Stimulated activated naive B cell treated with anti-CD40 and anti-IgM and Interleukin-4, amounts not matched to agents 10 μg/mL and 1 μg/mL and 100 μg/mL, for 72 hours (primary cell): ENCODE measurements around the gene RUNX3.

Source experiments
- ATAC-seq, 2 donors: fragments of 150-1000 bp; cut with Tn5 transposase; replicated peaks; 2 replicates each; pipeline ENCODE4 v1.10.0; 2021; ENCODE audit warnings: moderate library complexity in 1 of 2
- DNase-seq: peaks from one replicate; pipeline ENCODE4 v3.0.0; 2021
- H3K27ac Mint-ChIP-seq: one replicate; pipeline ENCODE4 v1.8.0; 2022; ENCODE audit warnings: mild to moderate bottlenecking, mixed read lengths
- H3K27me3 Mint-ChIP-seq, 2 donors: one replicate each; pipeline ENCODE4 v1.8.0; 2022; ENCODE audit warnings: mixed read lengths in 2 of 2
- H3K36me3 Mint-ChIP-seq, 2 donors: one replicate each; pipeline ENCODE4 v1.8.0; 2022; ENCODE audit warnings: mixed read lengths in 2 of 2, mild to moderate bottlenecking in 1 of 2
- H3K4me1 Mint-ChIP-seq, 2 donors: one replicate each; pipeline ENCODE4 v1.8.0; 2022; ENCODE audit warnings: mixed read lengths in 2 of 2, mild to moderate bottlenecking in 1 of 2
- H3K4me3 Mint-ChIP-seq, 2 donors: one replicate each; pipeline ENCODE4 v1.8.0; 2022; ENCODE audit warnings: mild to moderate bottlenecking in 2 of 2, mixed read lengths in 2 of 2, moderate library complexity in 1 of 2
- H3K9me3 Mint-ChIP-seq, 2 donors: one replicate each; pipeline ENCODE4 v1.8.0; 2022; ENCODE audit warnings: mixed read lengths in 2 of 2, mild to moderate bottlenecking in 1 of 2

The RUNX3 gene

GRCh38 chr1:24868016-24868875 is 61.8 kb downstream of the RUNX3 start:
- H3K4me3 Mint-ChIP-seq = no peak overlapping the region
- H3K27me3 Mint-ChIP-seq = peaks cover 31 to 38% of the 10 kb centered on the region in 2 donors
- peaks cover 24 to 43% of the 10 kb centered on the region in 2 donors for H3K4me1 Mint-ChIP-seq

GRCh38 chr1:24867084-24867870 is 62.8 kb downstream of the RUNX3 start:
- Mint-ChIP-seq H3K27me3 (peaks cover 27 to 38% of the 10 kb centered on the region in 2 donors), H3K9me3 (no peaks in the 10 kb centered on the region), H3K36me3 (no peaks in the 10 kb centered on the region), H3K4me1 (peaks cover 24 to 37% of the 10 kb centered on the region in 2 donors), H3K27ac (no peak overlapping the region), H3K4me3 (no peak overlapping the region)
- no peak for DNase-seq
- no peak for ATAC-seq

More at GRCh38 chr1:24868016-24868875, 61.8 kb downstream of the RUNX3 start:
- DNase-seq (no peak), ATAC-seq (no peak)
- Mint-ChIP-seq H3K36me3 (no peaks in the 10 kb centered on the region), H3K9me3 (no peaks in the 10 kb centered on the region), H3K27ac (no peak overlapping the region)

DNA sequence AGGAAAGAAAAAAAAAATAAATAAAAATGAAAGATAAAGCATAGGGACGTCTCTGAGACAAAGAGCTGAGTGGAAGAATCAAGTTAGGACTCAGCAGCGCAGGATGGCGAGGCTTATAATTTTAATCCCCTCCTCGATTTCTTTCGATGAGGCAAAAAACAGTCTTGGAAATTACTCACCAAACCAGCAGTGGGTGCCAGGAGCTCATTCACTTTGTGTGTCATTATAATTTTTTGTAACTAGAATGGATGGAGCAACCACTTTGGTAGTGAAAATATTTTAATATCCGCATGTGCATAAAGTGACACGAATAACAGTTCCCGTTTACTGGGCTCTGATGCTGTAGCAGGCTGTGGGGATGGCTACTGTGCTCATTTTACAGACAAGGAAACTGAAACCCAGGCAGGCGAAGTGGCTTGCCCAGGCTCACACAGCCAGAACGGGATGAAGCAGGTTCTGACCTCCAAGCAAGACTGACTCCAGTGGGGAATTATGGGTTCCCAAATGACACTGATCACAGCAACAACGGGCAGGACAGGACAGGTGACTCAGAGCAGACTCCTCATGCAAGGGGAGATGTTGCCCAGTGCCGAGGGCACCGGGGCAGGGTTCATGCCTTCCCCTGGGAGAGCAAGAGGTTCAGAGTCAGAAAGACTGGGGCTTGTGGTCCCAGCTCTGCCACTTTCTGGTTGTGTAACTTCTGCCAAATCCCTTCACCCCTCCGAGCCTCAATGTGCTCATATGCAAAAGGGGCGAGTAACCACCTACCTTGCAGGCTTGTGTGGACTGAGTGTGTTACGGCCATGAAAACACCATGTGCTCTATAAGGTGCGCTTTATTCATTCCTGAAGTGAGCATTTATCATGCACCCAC is 63.6 kb downstream of the RUNX3 start:
- Mint-ChIP-seq H3K4me1 (peaks cover 18 to 28% of the 10 kb centered on the region in 2 donors), H3K27me3 (peaks cover 20 to 30% of the 10 kb centered on the region in 2 donors), H3K36me3 (no peaks in the 10 kb centered on the region), H3K27ac (no peak overlapping the region), H3K9me3 (no peaks in the 10 kb centered on the region), H3K4me3 (no peak overlapping the region)
- no peak for DNase-seq
- ATAC-seq = peak in 1 of 2 donors; percentile 17

DNA sequence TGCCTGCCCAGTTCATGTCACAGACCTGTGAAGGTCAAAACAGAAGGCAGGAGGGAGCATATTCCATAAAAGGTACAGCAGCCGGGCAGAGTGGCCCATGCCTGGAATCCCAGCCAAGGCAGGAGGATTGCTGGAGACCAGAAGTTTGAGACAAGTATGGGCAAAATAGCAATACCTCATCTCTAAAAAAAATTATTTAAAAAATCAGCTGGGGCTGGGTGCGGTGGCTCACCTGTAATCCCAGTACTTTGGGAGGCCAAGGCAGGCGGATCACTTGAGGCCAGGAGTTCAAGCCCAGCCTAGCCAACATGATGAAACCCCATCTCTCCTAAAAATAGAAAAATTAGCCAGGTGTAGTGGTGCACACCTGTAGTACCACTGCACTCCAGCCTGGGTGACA is 64.5 kb downstream of the RUNX3 start:
- Mint-ChIP-seq H3K27ac (no peak overlapping the region), H3K36me3 (no peaks in the 10 kb centered on the region), H3K4me1 (peaks cover 10 to 20% of the 10 kb centered on the region in 2 donors), H3K9me3 (no peaks in the 10 kb centered on the region), H3K4me3 (no peak overlapping the region), H3K27me3 (peaks cover 15 to 21% of the 10 kb centered on the region in 2 donors)
- ATAC-seq (no peak), DNase-seq (no peak)

GRCh38 chr1:24865168-24865567 is 64.9 kb downstream of the RUNX3 start:
- Mint-ChIP-seq H3K4me3 (no peak overlapping the region), H3K9me3 (no peaks in the 10 kb centered on the region), H3K27ac (no peak overlapping the region), H3K4me1 (peaks cover 8 to 15% of the 10 kb centered on the region in 2 donors), H3K36me3 (no peaks in the 10 kb centered on the region), H3K27me3 (peaks cover 15 to 19% of the 10 kb centered on the region in 2 donors)
- ATAC-seq (no peak), DNase-seq (no peak)

DNA sequence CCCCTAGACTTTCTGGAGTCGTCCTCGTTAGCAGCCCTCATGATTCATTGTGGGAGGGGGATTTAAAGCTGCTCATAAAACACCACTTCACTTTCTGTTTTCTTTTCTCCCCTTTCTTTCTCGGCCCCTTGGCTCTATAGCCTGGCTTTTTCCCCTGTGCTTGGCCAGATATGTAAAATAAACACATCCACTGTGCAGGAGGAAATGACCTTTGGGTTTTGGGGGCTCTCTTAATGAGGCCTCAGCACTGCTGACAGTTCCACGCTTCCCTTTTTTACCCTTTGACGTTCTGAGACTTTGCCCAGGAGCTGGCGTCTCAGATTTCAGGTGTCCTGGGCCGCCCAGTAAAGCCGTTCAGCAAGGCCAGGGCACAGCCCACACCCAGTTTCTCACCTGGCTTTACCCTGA is 65.7 kb downstream of the RUNX3 start:
- Mint-ChIP-seq H3K27me3 (peaks cover 15 to 19% of the 10 kb centered on the region in 2 donors), H3K27ac (no peak overlapping the region), H3K9me3 (no peaks in the 10 kb centered on the region), H3K36me3 (no peaks in the 10 kb centered on the region), H3K4me3 (no peak overlapping the region), H3K4me1 (peaks cover 8 to 10% of the 10 kb centered on the region in 2 donors)
- ATAC-seq (peak; percentile 70 to 78), DNase-seq (no peak)

GRCh38 chr1:24862775-24863483 is 67.1 kb downstream of the RUNX3 start:
- DNase-seq (no peak), ATAC-seq (no peak)
- no peaks in the 10 kb centered on the region for H3K9me3 Mint-ChIP-seq
- no peaks in the 10 kb centered on the region for H3K36me3 Mint-ChIP-seq
- H3K4me3 Mint-ChIP-seq = no peak overlapping the region
- H3K27ac Mint-ChIP-seq = no peak overlapping the region
- H3K4me1 Mint-ChIP-seq = peaks cover 6 to 10% of the 10 kb centered on the region in 2 donors
- peaks cover 12 to 15% of the 10 kb centered on the region in 2 donors for H3K27me3 Mint-ChIP-seq

GRCh38 chr1:24861821-24862727 is 68.0 kb downstream of the RUNX3 start:
- H3K9me3 Mint-ChIP-seq = no peaks in the 10 kb centered on the region
- no peak overlapping the region for H3K27ac Mint-ChIP-seq
- H3K4me1 Mint-ChIP-seq = peaks cover 6 to 10% of the 10 kb centered on the region in 2 donors
- H3K4me3 Mint-ChIP-seq = no peak overlapping the region
- no peaks in the 10 kb centered on the region for H3K36me3 Mint-ChIP-seq
- ATAC-seq = no peak
- peaks cover 7 to 9% of the 10 kb centered on the region in 2 donors for H3K27me3 Mint-ChIP-seq
- DNase-seq = no peak

DNA sequence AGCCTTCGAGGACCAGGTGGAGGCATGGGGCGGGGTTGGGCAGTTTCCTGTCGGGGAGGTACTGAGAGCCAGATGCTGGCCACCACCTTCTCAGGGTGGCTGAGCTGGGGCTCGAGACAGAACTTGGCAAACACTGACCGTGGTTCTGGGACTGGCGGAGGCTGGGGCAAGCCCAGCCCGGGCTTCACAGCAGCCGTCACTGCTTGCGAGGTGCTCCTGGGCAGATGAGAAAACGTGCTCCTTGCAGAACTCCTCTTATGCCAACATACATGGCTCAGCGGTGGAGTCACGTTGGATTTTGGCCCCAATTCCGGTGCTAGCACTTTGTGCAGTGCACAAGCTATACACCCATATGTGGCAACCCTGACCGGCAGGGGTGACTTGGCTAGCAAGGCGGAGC is 69.2 kb downstream of the RUNX3 start:
- Mint-ChIP-seq H3K27ac (no peak overlapping the region), H3K9me3 (no peaks in the 10 kb centered on the region), H3K27me3 (peaks cover 5 to 7% of the 10 kb centered on the region in 2 donors), H3K36me3 (no peaks in the 10 kb centered on the region), H3K4me1 (peaks cover 6 to 10% of the 10 kb centered on the region in 2 donors), H3K4me3 (no peak overlapping the region)
- DNase-seq = no peak
- ATAC-seq = no peak

GRCh38 chr1:24859063-24860010 is 70.7 kb downstream of the RUNX3 start:
- Mint-ChIP-seq H3K9me3 (no peaks in the 10 kb centered on the region), H3K36me3 (no peaks in the 10 kb centered on the region), H3K27ac (no peak overlapping the region), H3K4me3 (no peak overlapping the region), H3K4me1 (peaks cover 4 to 5% of the 10 kb centered on the region in 2 donors), H3K27me3 (peaks cover 4% of the 10 kb centered on the region in 2 donors)
- no peak for ATAC-seq
- no peak for DNase-seq

- Mint-ChIP-seq H3K4me3 (no peak overlapping the region), H3K27ac (no peak overlapping the region)
Measured at GRCh38 chr1:24858277-24858676, 71.8 kb downstream of the RUNX3 start.

More at GRCh38 chr1:24858277-24858676, 71.8 kb downstream of the RUNX3 start:
- no peaks in the 10 kb centered on the region for H3K36me3 Mint-ChIP-seq
- no peaks in the 10 kb centered on the region for H3K4me1 Mint-ChIP-seq
- ATAC-seq (no peak), DNase-seq (no peak)
- no peaks in the 10 kb centered on the region for H3K9me3 Mint-ChIP-seq
- H3K27me3 Mint-ChIP-seq = no peaks in the 10 kb centered on the region
